BLaER1 (cell line): ENCODE measurements around the gene ATP9A.

Experiments used
- H3K27ac ChIP-seq: shearing (Covaris generic); formaldehyde crosslinking; 2 replicates; pipeline ENCODE4 v1.8.1; 2022
- H3K27me3 ChIP-seq: shearing (Covaris generic); formaldehyde crosslinking; 2 replicates; pipeline ENCODE4 v1.8.1; 2022
- H3K36me3 ChIP-seq: shearing (Covaris generic); formaldehyde crosslinking; 2 replicates; pipeline ENCODE4 v1.8.1; 2022
- H3K4me1 ChIP-seq: shearing (Covaris generic); formaldehyde crosslinking; 2 replicates; pipeline ENCODE4 v1.8.1; 2022
- H3K4me2 ChIP-seq: shearing (Covaris generic); formaldehyde crosslinking; 2 replicates; pipeline ENCODE4 v1.8.1; 2022
- H3K4me3 ChIP-seq: shearing (Covaris generic); formaldehyde crosslinking; 2 replicates; pipeline ENCODE4 v1.8.1; 2022
- H3K9ac ChIP-seq: shearing (Covaris generic); formaldehyde crosslinking; 2 replicates; pipeline ENCODE4 v1.8.1; 2022
- H3K9me3 ChIP-seq: shearing (Covaris generic); formaldehyde crosslinking; 2 replicates; pipeline ENCODE4 v1.8.1; 2022
- H4K20me1 ChIP-seq: shearing (Covaris generic); formaldehyde crosslinking; 2 replicates; pipeline ENCODE4 v1.8.1; 2022
- Cebpa-rat ChIP-seq: shearing (Covaris generic); IDR thresholded peaks from 2 replicates; pipeline ENCODE4 v1.8.1; 2022

Gene ATP9A

GRCh38 chr20:51596668-51597388 is 171.4 kb downstream of the ATP9A start:
- Histone ChIP-seq H3K4me2 (no peak overlapping the region), H3K4me1 (peaks cover 58% of the 10 kb centered on the region)
- no peak for TF ChIP-seq Cebpa-rat

GRCh38 chr20:51595744-51596143 is 172.4 kb downstream of the ATP9A start:
- TF ChIP-seq Cebpa-rat: no peak
- Histone ChIP-seq H4K20me1 (no peaks in the 10 kb centered on the region), H3K9ac (peak overlapping the region; percentile 2; the same call in 1 of the 2 replicates), H3K36me3 (0 out of 2 replicates have a peak, but pooled peaks cover 10% of the 10 kb centered on the region), H3K4me2 (peak overlapping the region; percentile 68), H3K4me1 (peaks cover 50% of the 10 kb centered on the region), H3K27ac (peak overlapping the region; percentile 56), H3K9me3 (no peaks in the 10 kb centered on the region), H3K4me3 (0 out of 2 replicates have a peak overlapping the region, but pooled peaks have one; percentile 17), H3K27me3 (no peaks in the 10 kb centered on the region)

More at GRCh38 chr20:51596668-51597388, 171.4 kb downstream of the ATP9A start:
- no peaks in the 10 kb centered on the region for H3K27me3 ChIP-seq
- peaks cover 17% of the 10 kb centered on the region for H3K36me3 ChIP-seq
- H4K20me1 ChIP-seq: no peaks in the 10 kb centered on the region
- H3K4me3 ChIP-seq: no peak overlapping the region
- H3K9me3 ChIP-seq: no peaks in the 10 kb centered on the region
- H3K9ac ChIP-seq: no peak overlapping the region
- H3K27ac ChIP-seq: no peak overlapping the region

DNA sequence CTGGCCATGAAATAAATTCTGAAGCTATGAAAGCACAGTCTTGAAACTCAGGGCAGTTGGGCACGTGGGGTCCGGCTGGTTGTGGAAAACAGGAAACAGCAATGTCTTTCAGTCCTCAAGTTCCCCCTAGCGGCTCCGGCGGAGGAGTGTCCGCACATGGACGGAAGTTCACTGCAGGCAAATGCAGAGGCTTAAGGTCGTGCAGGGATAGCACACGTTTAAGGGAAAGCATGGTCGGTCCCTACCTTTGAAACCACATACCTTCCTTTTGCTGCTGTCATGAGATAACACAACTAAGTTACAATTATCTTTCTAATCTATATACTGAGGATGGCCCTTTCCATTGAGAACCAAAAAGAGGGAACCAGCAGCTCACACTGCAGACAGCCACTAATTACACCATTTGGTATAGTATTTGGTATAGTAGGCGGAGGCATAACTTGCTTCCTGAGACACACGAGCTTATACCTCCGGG is 173.1 kb downstream of the ATP9A start:
- H3K4me3 ChIP-seq: no peak overlapping the region
- peak overlapping the region; percentile 68 for H3K4me2 ChIP-seq
- no peaks in the 10 kb centered on the region for H3K27me3 ChIP-seq

DNA sequence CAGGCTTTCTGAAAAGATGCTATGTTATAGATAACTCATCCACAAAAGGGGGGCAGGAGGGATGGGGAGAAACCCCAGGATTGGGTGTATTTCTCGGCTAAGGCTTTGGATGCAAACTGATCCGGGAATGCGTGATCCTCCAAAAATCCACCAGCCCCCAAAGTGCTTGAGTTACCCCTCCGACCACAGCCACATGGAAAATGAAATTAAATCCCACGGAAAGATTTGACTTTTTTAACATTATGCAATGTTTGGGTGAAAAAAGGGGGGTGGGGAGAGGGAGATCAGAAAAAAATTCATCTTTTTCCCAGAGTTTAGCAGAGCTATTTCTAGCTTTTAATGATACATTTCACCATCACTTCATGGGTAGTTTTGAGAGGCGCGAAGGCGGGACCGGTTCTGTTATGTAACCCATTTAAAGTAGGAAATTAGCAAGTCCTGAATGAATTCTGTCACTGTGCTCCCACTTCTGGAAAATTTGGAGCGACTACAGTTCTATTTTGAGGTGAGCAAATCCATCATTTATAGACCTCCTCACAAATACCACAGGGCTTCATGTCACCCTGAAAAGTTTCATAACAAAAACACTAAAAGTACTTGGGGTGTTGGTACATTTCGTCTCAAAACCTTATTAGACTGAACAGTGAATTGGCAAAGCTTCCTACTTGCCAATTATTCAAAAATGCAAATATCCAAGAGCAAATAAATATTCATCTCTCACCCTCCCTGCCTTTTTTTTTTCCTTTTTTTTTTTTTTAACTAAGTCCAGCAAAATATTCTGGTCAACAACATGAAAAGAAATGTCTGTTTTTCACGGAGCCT is 173.7 kb downstream of the ATP9A start:
- no peaks in the 10 kb centered on the region for H4K20me1 ChIP-seq
- no peaks in the 10 kb centered on the region for H3K27me3 ChIP-seq
- H3K4me2 ChIP-seq: peak overlapping the region; percentile 68
- TF ChIP-seq Cebpa-rat: no peak
- peaks cover 50% of the 10 kb centered on the region for H3K4me1 ChIP-seq
- no peaks in the 10 kb centered on the region for H3K9me3 ChIP-seq
- H3K36me3 ChIP-seq: no peaks in the 10 kb centered on the region
- H3K9ac ChIP-seq: no peak overlapping the region
- no peak overlapping the region for H3K4me3 ChIP-seq
- peak overlapping the region; percentile 47; the same call in 1 of the 2 replicates for H3K27ac ChIP-seq

More for the DNA sequence above, 173.1 kb downstream of the ATP9A start:
- no peaks in the 10 kb centered on the region for H4K20me1 ChIP-seq
- no peak for TF ChIP-seq Cebpa-rat
- H3K36me3 ChIP-seq: 0 out of 2 replicates have a peak, but pooled peaks cover 6% of the 10 kb centered on the region
- peaks cover 50% of the 10 kb centered on the region for H3K4me1 ChIP-seq
- H3K27ac ChIP-seq: peak overlapping the region; percentile 56
- peak overlapping the region; percentile 2; the same call in 1 of the 2 replicates for H3K9ac ChIP-seq
- H3K9me3 ChIP-seq: no peaks in the 10 kb centered on the region

- H3K9ac ChIP-seq: no peak overlapping the region
- H3K27ac ChIP-seq: no peak overlapping the region
- H3K27me3 ChIP-seq: no peaks in the 10 kb centered on the region
- H3K4me2 ChIP-seq: no peak overlapping the region
- H3K4me1 ChIP-seq: peaks cover 48% of the 10 kb centered on the region
- H4K20me1 ChIP-seq: no peaks in the 10 kb centered on the region
- TF ChIP-seq Cebpa-rat: no peak
- no peak overlapping the region for H3K4me3 ChIP-seq
- no peaks in the 10 kb centered on the region for H3K36me3 ChIP-seq
- no peaks in the 10 kb centered on the region for H3K9me3 ChIP-seq
Measured at GRCh38 chr20:51593584-51593983, 174.6 kb downstream of the ATP9A start.

DNA sequence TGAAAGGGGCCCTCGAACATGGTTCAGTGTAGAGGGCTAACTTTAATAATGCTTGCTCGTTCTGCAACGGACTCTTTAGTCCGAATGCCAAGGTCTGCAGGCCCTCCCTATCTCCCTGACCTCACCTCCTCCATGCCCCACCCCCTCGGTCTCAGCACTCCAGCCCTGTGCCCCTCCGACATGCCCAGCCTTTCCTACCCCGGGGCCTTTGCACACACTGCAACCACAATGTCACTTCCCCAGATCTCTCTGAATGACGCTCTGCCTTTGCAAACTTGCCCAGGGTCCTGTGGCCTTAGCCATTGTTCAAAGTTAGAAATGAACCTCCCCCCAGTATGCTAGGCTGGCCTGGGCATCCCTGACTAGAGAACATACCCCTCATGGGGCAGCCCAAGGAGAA is 175.6 kb downstream of the ATP9A start:
- H3K4me3 ChIP-seq: no peak overlapping the region
- no peaks in the 10 kb centered on the region for H3K27me3 ChIP-seq
- H3K27ac ChIP-seq: no peak overlapping the region
- no peaks in the 10 kb centered on the region for H4K20me1 ChIP-seq
- peaks cover 38% of the 10 kb centered on the region for H3K4me1 ChIP-seq
- no peaks in the 10 kb centered on the region for H3K9me3 ChIP-seq
- no peak for TF ChIP-seq Cebpa-rat
- no peak overlapping the region for H3K4me2 ChIP-seq
- no peak overlapping the region for H3K9ac ChIP-seq
- H3K36me3 ChIP-seq: no peaks in the 10 kb centered on the region

DNA sequence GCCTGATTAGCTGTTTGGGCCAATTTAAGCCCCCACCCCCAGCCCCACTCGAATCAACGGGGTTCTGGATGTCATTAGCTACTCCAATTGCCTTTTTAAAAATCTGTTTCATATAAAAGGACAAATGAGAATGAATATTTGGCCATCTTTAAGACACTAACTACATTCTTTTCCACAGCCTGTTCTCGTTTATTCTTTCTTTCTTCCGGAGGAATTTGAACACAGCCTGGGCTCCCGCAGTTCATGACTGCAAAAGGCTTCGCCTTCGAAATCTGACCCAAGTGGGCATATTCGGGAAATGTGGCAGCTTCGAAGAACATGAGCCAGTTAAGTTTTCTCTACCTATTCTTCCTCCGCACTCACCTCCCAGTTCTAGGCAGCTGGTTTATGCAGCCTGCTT is 176.3 kb downstream of the ATP9A start:
- H3K9ac ChIP-seq: no peak overlapping the region
- TF ChIP-seq Cebpa-rat: no peak
- peaks cover 33% of the 10 kb centered on the region for H3K4me1 ChIP-seq
- H3K4me2 ChIP-seq: no peak overlapping the region
- no peaks in the 10 kb centered on the region for H4K20me1 ChIP-seq
- H3K36me3 ChIP-seq: no peaks in the 10 kb centered on the region
- H3K27ac ChIP-seq: no peak overlapping the region
- no peaks in the 10 kb centered on the region for H3K27me3 ChIP-seq
- no peaks in the 10 kb centered on the region for H3K9me3 ChIP-seq
- H3K4me3 ChIP-seq: no peak overlapping the region

- H3K9me3 ChIP-seq: no peaks in the 10 kb centered on the region
- H3K36me3 ChIP-seq: no peaks in the 10 kb centered on the region
- no peaks in the 10 kb centered on the region for H3K27me3 ChIP-seq
- H3K27ac ChIP-seq: no peak overlapping the region
- no peak overlapping the region for H3K4me3 ChIP-seq
- no peak overlapping the region for H3K9ac ChIP-seq
- no peaks in the 10 kb centered on the region for H4K20me1 ChIP-seq
- H3K4me1 ChIP-seq: peaks cover 21% of the 10 kb centered on the region
- no peak for TF ChIP-seq Cebpa-rat
- no peak overlapping the region for H3K4me2 ChIP-seq
Measured at GRCh38 chr20:51588762-51589161, 179.4 kb downstream of the ATP9A start.

DNA sequence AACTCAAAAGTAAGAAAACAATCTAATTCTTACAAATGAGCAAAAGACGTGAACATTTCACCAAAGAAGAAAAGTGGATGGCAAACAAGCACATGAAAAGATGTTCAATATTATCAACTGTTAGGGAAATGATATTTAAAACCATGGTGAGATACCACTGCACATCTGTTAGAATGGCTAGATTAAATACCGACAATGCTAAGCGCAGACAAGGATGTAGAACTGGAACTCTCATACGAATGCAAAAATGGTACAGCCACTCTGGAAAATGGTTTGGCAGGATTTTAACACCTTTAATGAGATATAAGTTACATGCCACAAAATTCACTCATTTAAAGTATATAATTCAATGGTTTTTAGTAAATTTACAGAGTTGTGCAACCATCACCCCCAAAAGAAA is 181.0 kb downstream of the ATP9A start:
- Histone ChIP-seq H3K9me3 (no peaks in the 10 kb centered on the region), H3K4me3 (no peak overlapping the region), H3K4me1 (peaks cover 21% of the 10 kb centered on the region), H3K27me3 (no peaks in the 10 kb centered on the region), H3K9ac (no peak overlapping the region), H4K20me1 (no peaks in the 10 kb centered on the region), H3K36me3 (no peaks in the 10 kb centered on the region), H3K4me2 (no peak overlapping the region), H3K27ac (no peak overlapping the region)
- TF ChIP-seq Cebpa-rat: no peak

GRCh38 chr20:51586005-51586440 is 182.2 kb downstream of the ATP9A start:
- TF ChIP-seq Cebpa-rat: no peak
- Histone ChIP-seq H3K27me3 (no peaks in the 10 kb centered on the region), H3K27ac (no peak overlapping the region), H3K4me3 (no peak overlapping the region), H3K9ac (no peak overlapping the region), H3K36me3 (no peaks in the 10 kb centered on the region), H3K9me3 (no peaks in the 10 kb centered on the region), H4K20me1 (no peaks in the 10 kb centered on the region), H3K4me1 (peaks cover 21% of the 10 kb centered on the region), H3K4me2 (peak overlapping the region; percentile 36; the same call in 1 of the 2 replicates)
